Stomach (tissue), 9 donors: ENCODE measurements around the gene CALHM2. TPM values are rescaled to one million over a fixed set of nuclear protein-coding genes. Genes with fewer than 3 reads are reported as not detected.

Experiments used
- DNase-seq, 2 donors: peaks; one replicate each; pipeline versions ENCODE4 v3.0.0 to v3.0.0-alpha.2; 2013 to 2019
- H3K27ac ChIP-seq, 5 donors: fragments of 200-600 bp in 4 of 5; sonication (generic) in 4 of 5; one replicate each; pipeline ENCODE4 v1.5.1; 2013 to 2019; ENCODE audit warnings: mild to moderate bottlenecking in 1 of 5, moderate library complexity in 1 of 5
- H3K27me3 ChIP-seq, 3 donors: fragments of 200-600 bp; sonication (generic); one replicate each; pipeline ENCODE4 v1.5.1; 2017 to 2019; ENCODE audit warnings: mixed run types in 1 of 3
- H3K36me3 ChIP-seq, 4 donors: fragments of 200-600 bp; sonication (generic); 1 replicate in 3 of 4; 2 replicates in 1 of 4; pipeline ENCODE4 v1.5.1; 2016 to 2019
- H3K4me1 ChIP-seq, 4 donors: fragments of 200-600 bp; sonication (generic); one replicate each; pipeline ENCODE4 v1.5.1; 2016 to 2019
- H3K4me3 ChIP-seq, 4 donors: fragments of 200-600 bp; sonication (generic) in 3 of 4; one replicate each; pipeline ENCODE4 v1.5.1; 2016 to 2019; ENCODE audit warnings: mild to moderate bottlenecking in 1 of 4
- H3K9me3 ChIP-seq, 4 donors: fragments of 200-600 bp; sonication (generic); one replicate each; pipeline ENCODE4 v1.5.1; 2016 to 2019
- CTCF ChIP-seq, 7 experiments: fragments of 450-650 bp in 4 of 7; fragments of 200-600 bp in 3 of 7; sonication (generic) in 3 of 7; IDR thresholded peaks; one replicate each; pipeline ENCODE4 v1.5.1; 2016 to 2019; ENCODE audit warnings: antibody characterized with exemption in 7 of 7, control low read depth in 2 of 7, mild to moderate bottlenecking in 1 of 7
- EP300 ChIP-seq: sonication (generic); formaldehyde crosslinking; IDR thresholded peaks from one replicate; pipeline ENCODE4 v1.6.1; 2017; ENCODE audit warnings: antibody characterized with exemption
- POLR2A ChIP-seq, 4 donors: fragments of 450-650 bp; IDR thresholded peaks; one replicate each; pipeline ENCODE4 v1.6.1; 2016; ENCODE audit warnings: antibody characterized with exemption in 4 of 4, control low read depth in 2 of 4, mild to moderate bottlenecking in 1 of 4, moderate library complexity in 1 of 4
- POLR2AphosphoS5 ChIP-seq, 3 donors: sonication (generic); formaldehyde crosslinking; IDR thresholded peaks; one replicate each; pipeline ENCODE4 v1.6.1; 2016; ENCODE audit warnings: antibody characterized with exemption in 3 of 3
- WGBS, 5 donors: extraction: QIAGEN DNeasy Blood & Tissue Kit in 3 of 5; methylation state at CpG; one replicate each; pipeline versions ENCODE4 v1.1.5 to v1.1.7; 2013 to 2018; 5-methylcytosine and 5-hydroxymethylcytosine counted together
- intact Hi-C: fragments of 100-400 bp; cut with DNase I; formaldehyde crosslinking; loops from one replicate; pipeline ENCODE4 v1.15.1; 2023; ENCODE audit warnings: low total_unique reads
- polyA plus RNA-seq, 3 donors: library from polyadenylated mRNA; stranded (reverse); fragments of 200-250 nt; gene quantifications; one replicate each; pipeline ENCODE4 v1.2.3, GENCODE V29; 2013
- total RNA-seq, 5 donors: library from RNA; depleted of rRNA; stranded (reverse); fragments of >200 nt; gene quantifications; one replicate each; pipeline versions ENCODE4 v1.1.0 to v1.2.3, GENCODE V29; 2014 to 2016
- donor health status: healthy with polysubstance abuse.
- donor health status: Bipolar disorder and iron deficiency.
- donor health status: healthy.

Gene CALHM2
- total and polyA plus RNA-seq, 8 donors, result 1.8 to 30.1 (median 9.5) TPM

GRCh38 chr10:103397191-103397825, 54.9 kb downstream of the CALHM2 start:
- 31 to 59% (median 44%) methylated on average over 19 of the region's 19 CpGs for WGBS, 5 donors
- Histone ChIP-seq H3K36me3 (peaks cover 25 to 49% (median 48%) of the 10 kb centered on the region in 4 donors), H3K4me1 (peaks cover 25 to 53% (median 43%) of the 10 kb centered on the region in 4 donors), H3K27me3 (no peaks in the 10 kb centered on the region), H3K4me3 (peak overlapping the region; percentile 78 to 96 (median 89)), H3K27ac (peak overlapping the region in 1 of 5 donors; percentile 89), H3K9me3 (no peaks in the 10 kb centered on the region)
- intact Hi-C loops, result no loop called here
- peak in 1 of 2 donors; percentile 6 for DNase-seq
- TF ChIP-seq EP300 (no peak), CTCF (IDR thresholded peaks at IDR 0.05) (no peak), POLR2A (IDR thresholded peaks at IDR 0.05) (no peak), POLR2AphosphoS5 (IDR thresholded peaks at IDR 0.05) (no peak)

GRCh38 chr10:103396789-103397087, 55.4 kb downstream of the CALHM2 start:
- no peaks in the 10 kb centered on the region for H3K9me3 ChIP-seq
- peaks cover 25 to 49% (median 46%) of the 10 kb centered on the region in 4 donors for H3K36me3 ChIP-seq
- no peak for DNase-seq
- 0 to 1% (median 1%) methylated on average over 8 of the region's 8 CpGs for WGBS, 5 donors
- peaks cover 25 to 53% (median 43%) of the 10 kb centered on the region in 4 donors for H3K4me1 ChIP-seq
- TF ChIP-seq POLR2A (IDR thresholded peaks at IDR 0.05) (no peak), CTCF (IDR thresholded peaks at IDR 0.05) (no peak), POLR2AphosphoS5 (IDR thresholded peaks at IDR 0.05) (no peak), EP300 (no peak)
- intact Hi-C loops, result no loop called here
- peak overlapping the region; percentile 77 to 90 (median 88) for H3K27ac ChIP-seq
- no peaks in the 10 kb centered on the region for H3K27me3 ChIP-seq
- H3K4me3 ChIP-seq, result peak overlapping the region; percentile 78 to 96 (median 89)

Other genes starting within 250 kb of the CALHM2 start
- not detected for gene RPEL1, start 206.5 kb downstream of the CALHM2 start, total RNA-seq
- not detected for gene RPEL1, start 206.5 kb downstream of the CALHM2 start, polyA plus RNA-seq
- 1 to 10 TPM in 1 of 5 donors, under 1 TPM in 2, not detected in 2; 0.29 to 1.8 (median 0.72) TPM for gene INA, start 175.2 kb downstream of the CALHM2 start, total RNA-seq
- 1 to 10 TPM in 2 of 3 donors, under 1 TPM in 1; 0.92 to 1.4 (median 1.2) TPM for gene INA, start 175.2 kb downstream of the CALHM2 start, polyA plus RNA-seq
- gene PCGF6, start 101.2 kb downstream of the CALHM2 start, total RNA-seq, result 10 to 100 TPM in 4 of 5 donors, not detected in 1; 13.2 to 51.0 (median 29.8) TPM
- gene PCGF6, start 101.2 kb downstream of the CALHM2 start, polyA plus RNA-seq, result 1 to 10 TPM; 5.6 to 7.3 (median 6.2) TPM
- gene TAF5, start 84.4 kb downstream of the CALHM2 start, total RNA-seq, result 10 to 100 TPM in 1 of 5 donors, 1 to 10 TPM in 3, not detected in 1; 1.3 to 15.6 (median 5.1) TPM
- 1 to 10 TPM in 2 of 3 donors, under 1 TPM in 1; 0.92 to 1.8 (median 1.4) TPM for gene TAF5, start 84.4 kb downstream of the CALHM2 start, polyA plus RNA-seq
- 100 to 1,000 TPM in 4 of 5 donors, 10 to 100 TPM in 1; 26.4 to 550 (median 195) TPM for gene ATP5MK, start 55.9 kb downstream of the CALHM2 start, total RNA-seq
- gene ATP5MK, start 55.9 kb downstream of the CALHM2 start, polyA plus RNA-seq, result 1,000 to 10,000 TPM in 2 of 3 donors, 100 to 1,000 TPM in 1; 891 to 1,448 (median 1,292) TPM
- 10 to 100 TPM in 4 of 5 donors, 1 to 10 TPM in 1; 2.3 to 28.0 (median 17.9) TPM for gene PDCD11, start 55.7 kb downstream of the CALHM2 start, total RNA-seq
- gene PDCD11, start 55.7 kb downstream of the CALHM2 start, polyA plus RNA-seq, result 10 to 100 TPM in 2 of 3 donors, 1 to 10 TPM in 1; 9.5 to 11.7 (median 10.5) TPM
- not detected for gene CALHM1, start 6.5 kb upstream of the CALHM2 start, total RNA-seq
- not detected for gene CALHM1, start 6.5 kb upstream of the CALHM2 start, polyA plus RNA-seq
- not detected for gene CALHM3, start 26.9 kb upstream of the CALHM2 start, total RNA-seq
- not detected for gene CALHM3, start 26.9 kb upstream of the CALHM2 start, polyA plus RNA-seq
- gene NEURL1, start 41.3 kb upstream of the CALHM2 start, total RNA-seq, result 100 to 1,000 TPM in 1 of 5 donors, 1 to 10 TPM in 3, under 1 TPM in 1; 0.89 to 136 (median 3.3) TPM
- 1 to 10 TPM; 1.2 to 9.5 (median 2.7) TPM for gene NEURL1, start 41.3 kb upstream of the CALHM2 start, polyA plus RNA-seq